BE2C (cell line): ENCODE measurements around the gene WBP1L.

ENCODE experiments used
- DNase-seq: peaks from one replicate; pipeline ENCODE4 v3.0.0-alpha.2; 2020
- H3K27me3 ChIP-seq: fragments of 250-450 bp; sonication (Bioruptor Pico); 2 replicates; pipeline ENCODE4 v1.5.1; 2020; ENCODE audit warnings: mild to moderate bottlenecking
- H3K36me3 ChIP-seq: fragments of 250-450 bp; sonication (Bioruptor Pico); 2 replicates; pipeline ENCODE4 v1.5.1; 2020; ENCODE audit warnings: mild to moderate bottlenecking
- H3K4me1 ChIP-seq: fragments of 250-450 bp; sonication (Bioruptor Pico); 2 replicates; pipeline ENCODE4 v1.5.1; 2020
- H3K4me3 ChIP-seq: 2 replicates; pipeline ENCODE4 v1.5.1; 2011; ENCODE audit warnings: low read depth, low read length
- H3K9me3 ChIP-seq: fragments of 250-450 bp; sonication (Bioruptor Pico); 2 replicates; pipeline ENCODE4 v1.5.1; 2020
- CTCF ChIP-seq: IDR thresholded peaks from 2 replicates; pipeline ENCODE4 v1.5.1; 2012; ENCODE audit warnings: mild to moderate bottlenecking, low read depth, low read length

WBP1L gene

DNA sequence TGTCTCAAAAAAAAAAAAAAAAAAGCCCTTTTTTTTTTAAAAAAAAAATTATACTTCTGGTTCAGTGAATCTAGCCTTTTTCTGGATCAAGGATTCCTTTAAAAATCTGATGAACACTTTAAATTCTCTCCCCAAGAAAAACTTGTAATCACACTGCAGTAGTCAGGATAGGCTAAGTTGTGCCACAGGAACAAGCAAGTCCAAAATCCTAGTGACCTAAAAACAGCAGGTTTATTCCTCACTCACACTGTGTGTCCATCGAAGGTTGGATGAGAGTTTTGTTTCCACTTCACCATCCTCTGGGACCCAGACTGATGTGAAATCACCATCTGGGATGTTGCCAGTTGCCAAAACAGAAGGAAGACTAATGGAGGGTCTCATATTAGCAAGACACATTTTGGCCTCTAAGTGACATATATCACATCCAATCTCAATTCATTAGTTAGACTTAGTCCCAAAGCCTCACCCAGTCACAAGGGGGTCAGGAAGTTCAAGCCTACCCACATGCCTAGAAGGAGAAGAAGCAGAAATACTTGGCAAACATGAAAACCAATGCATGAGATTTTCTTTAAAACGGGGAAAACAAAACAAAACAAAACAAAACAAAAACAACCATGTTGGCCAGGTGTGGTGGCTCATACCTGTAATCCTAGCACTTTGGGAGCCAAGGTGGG is 60.8 kb downstream of the WBP1L start:
- TF ChIP-seq CTCF, result no peak
- DNase-seq, result no peak

DNA sequence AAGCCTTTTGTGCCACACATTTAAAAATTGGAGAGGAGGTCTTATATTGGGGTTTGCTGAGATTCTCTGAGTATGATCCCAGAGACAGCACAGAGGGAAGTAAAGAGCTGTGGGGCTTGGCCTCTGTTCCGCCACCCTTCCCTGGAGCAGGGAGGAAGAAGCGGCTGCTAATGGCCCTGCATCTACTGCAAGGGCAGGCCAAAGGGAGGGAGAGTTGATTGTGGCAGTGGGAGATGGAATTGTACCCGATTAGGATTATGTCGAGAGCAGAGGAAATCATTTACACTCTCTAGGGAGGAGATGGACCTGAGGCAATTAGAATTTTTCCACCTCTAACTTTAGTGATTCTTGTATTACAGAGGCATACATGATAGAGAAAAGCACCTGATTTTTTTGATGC is 64.6 kb downstream of the WBP1L start:
- Histone ChIP-seq H3K4me3 (no peak overlapping the region), H3K9me3 (no peaks in the 10 kb centered on the region), H3K4me1 (no peaks in the 10 kb centered on the region), H3K27me3 (no peaks in the 10 kb centered on the region), H3K36me3 (peaks cover 8% of the 10 kb centered on the region)
- no peak for DNase-seq
- no peak for TF ChIP-seq CTCF

More for the DNA sequence above, 60.8 kb downstream of the WBP1L start:
- no peaks in the 10 kb centered on the region for H3K9me3 ChIP-seq
- H3K27me3 ChIP-seq, result no peaks in the 10 kb centered on the region
- H3K4me3 ChIP-seq, result no peak overlapping the region
- no peaks in the 10 kb centered on the region for H3K4me1 ChIP-seq
- no peaks in the 10 kb centered on the region; the same call in 1 of the 2 replicates for H3K36me3 ChIP-seq

GRCh38 chr10:102811346-102811745 is 67.6 kb downstream of the WBP1L start:
- Histone ChIP-seq H3K9me3 (no peaks in the 10 kb centered on the region), H3K36me3 (peaks cover 8% of the 10 kb centered on the region), H3K27me3 (no peaks in the 10 kb centered on the region), H3K4me1 (peaks cover 15% of the 10 kb centered on the region), H3K4me3 (no peak overlapping the region)
- TF ChIP-seq CTCF, result no peak
- no peak for DNase-seq

DNA sequence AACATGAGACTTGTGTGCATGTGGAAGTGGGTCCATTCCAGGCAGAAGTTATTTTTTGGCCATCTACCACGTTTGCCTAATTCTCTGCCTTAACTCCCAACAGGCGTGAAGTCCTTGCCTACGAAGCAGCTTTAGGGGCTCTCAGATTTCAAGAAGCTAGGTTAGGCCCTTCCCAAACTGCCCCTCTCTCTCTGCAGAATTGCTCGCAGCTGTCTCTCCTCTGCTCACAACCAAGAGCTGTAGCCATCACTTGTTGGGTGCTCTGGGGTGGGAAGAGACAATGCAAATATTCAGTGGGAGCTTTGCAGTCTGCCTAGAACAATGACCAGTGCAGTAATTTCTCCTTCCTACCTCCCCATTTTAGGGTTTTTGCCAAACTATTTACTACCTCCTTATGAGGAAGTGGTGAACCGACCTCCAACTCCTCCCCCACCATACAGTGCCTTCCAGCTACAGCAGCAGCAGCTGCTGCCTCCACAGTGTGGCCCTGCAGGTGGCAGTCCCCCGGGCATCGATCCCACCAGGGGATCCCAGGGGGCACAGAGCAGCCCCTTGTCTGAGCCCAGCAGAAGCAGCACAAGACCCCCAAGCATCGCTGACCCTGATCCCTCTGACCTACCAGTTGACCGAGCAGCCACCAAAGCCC is 68.6 kb downstream of the WBP1L start:
- no peak for DNase-seq
- no peak for TF ChIP-seq CTCF
- Histone ChIP-seq H3K36me3 (peaks cover 8% of the 10 kb centered on the region), H3K4me3 (no peak overlapping the region), H3K27me3 (no peaks in the 10 kb centered on the region), H3K9me3 (no peaks in the 10 kb centered on the region), H3K4me1 (peaks cover 15% of the 10 kb centered on the region)

- no peak overlapping the region for H3K4me3 ChIP-seq
- H3K4me1 ChIP-seq, result peaks cover 15% of the 10 kb centered on the region
Observed at GRCh38 chr10:102813017-102813541, 69.3 kb downstream of the WBP1L start.

More at GRCh38 chr10:102813017-102813541, 69.3 kb downstream of the WBP1L start:
- Histone ChIP-seq H3K36me3 (peaks cover 8% of the 10 kb centered on the region), H3K9me3 (no peaks in the 10 kb centered on the region), H3K27me3 (no peaks in the 10 kb centered on the region)
- DNase-seq, result no peak
- no peak for TF ChIP-seq CTCF
